ENCODE data around the gene SUOX.

GRCh38 chr12:56038022-56038655 lies 41.1 kb downstream of the SUOX start:
- no peak for TF ChIP-seq CTCF (IDR thresholded peaks at IDR 0.05)
- TF ChIP-seq POLR2A (IDR thresholded peaks at IDR 0.05): no peak

Measured in uterus (tissue), 2 donors.